ENCODE measurements around the gene AHCYL1.

The AHCYL1 gene

GRCh38 chr1:110038271-110038670 is 53.7 kb downstream of the AHCYL1 start:
- ATAC-seq (no peak), DNase-seq (no peak)

GRCh38 chr1:110039641-110040040 is 55.1 kb downstream of the AHCYL1 start:
- ATAC-seq (no peak), DNase-seq (no peak)

GRCh38 chr1:110040548-110040947 is 56.0 kb downstream of the AHCYL1 start:
- ATAC-seq (peak; percentile 84), DNase-seq (no peak)

- ATAC-seq, result no peak
Measured at GRCh38 chr1:110043016-110043415, 58.5 kb downstream of the AHCYL1 start.

GRCh38 chr1:110047463-110047862 is 62.9 kb downstream of the AHCYL1 start:
- ATAC-seq (no peak), DNase-seq (no peak)

More at GRCh38 chr1:110043016-110043415, 58.5 kb downstream of the AHCYL1 start:
- no peak for DNase-seq

- ATAC-seq, result no peak
Measured at GRCh38 chr1:110048240-110048639, 63.7 kb downstream of the AHCYL1 start.

GRCh38 chr1:110048923-110049601 is 64.5 kb downstream of the AHCYL1 start:
- no peak for ATAC-seq
- DNase-seq, result no peak

More at GRCh38 chr1:110048240-110048639, 63.7 kb downstream of the AHCYL1 start:
- DNase-seq, result no peak

GRCh38 chr1:110049801-110050601 is 65.4 kb downstream of the AHCYL1 start:
- ATAC-seq, result no peak
- no peak for DNase-seq

- no peak for DNase-seq
- ATAC-seq, result no peak
Measured at GRCh38 chr1:110050602-110051261, 66.2 kb downstream of the AHCYL1 start.

- DNase-seq (no peak), ATAC-seq (no peak)
Measured at GRCh38 chr1:110051262-110051648, 66.7 kb downstream of the AHCYL1 start.

GRCh38 chr1:110053552-110054428 is 69.2 kb downstream of the AHCYL1 start:
- DNase-seq, result peak; percentile 81
- ATAC-seq, result peak; percentile 72

- DNase-seq, result no peak
- ATAC-seq, result no peak
Measured at GRCh38 chr1:110055493-110056284, 71.1 kb downstream of the AHCYL1 start.

GRCh38 chr1:110056285-110056683 is 71.7 kb downstream of the AHCYL1 start:
- DNase-seq (no peak), ATAC-seq (no peak)

GRCh38 chr1:110056776-110057175 is 72.2 kb downstream of the AHCYL1 start:
- DNase-seq (no peak), ATAC-seq (no peak)

- DNase-seq, result no peak
- ATAC-seq, result no peak
Measured at GRCh38 chr1:110057963-110058518, 73.5 kb downstream of the AHCYL1 start.

- ATAC-seq (no peak), DNase-seq (no peak)
Measured at GRCh38 chr1:110058591-110058990, 74.0 kb downstream of the AHCYL1 start.

- no peak for ATAC-seq
- DNase-seq, result no peak
Measured at GRCh38 chr1:110059133-110059863, 74.7 kb downstream of the AHCYL1 start.

- DNase-seq, result peak; percentile 86
- ATAC-seq, result peak; percentile 77
Measured at GRCh38 chr1:110060034-110060661, 75.6 kb downstream of the AHCYL1 start.

GRCh38 chr1:110060662-110061060 is 76.1 kb downstream of the AHCYL1 start:
- DNase-seq (no peak), ATAC-seq (no peak)

- DNase-seq, result no peak
- no peak for ATAC-seq
Measured at GRCh38 chr1:110061341-110061740, 76.8 kb downstream of the AHCYL1 start.
